WTC11 (cell line): Measurements from ENCODE around the gene TTC28. TPM values are rescaled to one million over a fixed set of nuclear protein-coding genes. Genes with fewer than 3 reads are reported as not detected.
A peak's percentile ranks its signal among the peaks of the same experiment; 100 is the strongest.

Experiments
- ATAC-seq: fragments of 200-7000 bp; cut with Tn5 transposase; 2 replicates; pipeline ENCODE4 v1.10.0; 2021; ENCODE audit warnings: mild to moderate bottlenecking, moderate library complexity
- CTCF ChIA-PET: fragments of 300-600 bp; sonication (Branson Sonifier 250); formaldehyde crosslinking; loops from one replicate; lab custom pipeline; 2021; ENCODE audit warnings: antibody characterized with exemption; lab: Charles Lee
- POLR2A ChIA-PET: fragments of 350-600 bp; sonication (Branson Sonifier 250); formaldehyde crosslinking; loops from one replicate; lab custom pipeline; 2021; ENCODE audit warnings: antibody characterized with exemption; lab: Charles Lee
- DNase-seq: peaks from one replicate; pipeline ENCODE4 v3.0.0; 2021; ENCODE audit warnings: low spot score
- H3K27ac Mint-ChIP-seq: 2 replicates; pipeline ENCODE4 v1.8.0; 2021; ENCODE audit warnings: mixed read lengths
- H3K27me3 Mint-ChIP-seq: 2 replicates; pipeline ENCODE4 v1.8.0; 2021; ENCODE audit warnings: low read depth, mild to moderate bottlenecking, moderate library complexity, mixed read lengths
- H3K36me3 Mint-ChIP-seq: 2 replicates; pipeline ENCODE4 v1.8.0; 2021; ENCODE audit warnings: mixed read lengths
- H3K4me1 Mint-ChIP-seq: 2 replicates; pipeline ENCODE4 v1.8.0; 2022; ENCODE audit warnings: mixed read lengths
- H3K4me3 Mint-ChIP-seq: 2 replicates; pipeline ENCODE4 v1.8.0; 2021; ENCODE audit warnings: mild to moderate bottlenecking, moderate library complexity, mixed read lengths
- H3K9me3 Mint-ChIP-seq: 2 replicates; pipeline ENCODE4 v1.8.0; 2021; ENCODE audit warnings: mixed read lengths
- ATF1 ChIP-seq: sonication (generic); formaldehyde crosslinking; IDR thresholded peaks from 2 replicates; pipeline ENCODE4 v1.8.1; 2023; ENCODE audit warnings: mild to moderate bottlenecking, moderate library complexity, missing genetic modification reagents
- FOXJ3 ChIP-seq: sonication (generic); formaldehyde crosslinking; IDR thresholded peaks from 2 replicates; pipeline ENCODE4 v1.9.0; 2021; ENCODE audit warnings: missing genetic modification reagents, mild to moderate bottlenecking, borderline replicate concordance
- GTF2I ChIP-seq: fragments of 250-450 bp; sonication (Bioruptor Pico); conservative IDR thresholded peaks from 2 replicates; pipeline ENCODE4 v1.4.0; 2021; ENCODE audit warnings: mild to moderate bottlenecking
- IRF2 ChIP-seq: sonication (generic); formaldehyde crosslinking; IDR thresholded peaks from 2 replicates; pipeline ENCODE4 v1.8.0; 2022; ENCODE audit warnings: low read depth, missing genetic modification reagents, borderline replicate concordance
- KAT7 ChIP-seq: sonication (generic); formaldehyde crosslinking; IDR thresholded peaks from 2 replicates; pipeline ENCODE4 v1.8.1; 2023; ENCODE audit warnings: missing genetic modification reagents, mild to moderate bottlenecking, borderline replicate concordance
- MXD4 ChIP-seq: fragments of 250-450 bp; sonication (Bioruptor Pico); IDR thresholded peaks from 2 replicates; pipeline ENCODE4 v1.8.0; 2021; ENCODE audit warnings: mild to moderate bottlenecking, moderate library complexity, borderline replicate concordance
- NR2C2 ChIP-seq: sonication (generic); formaldehyde crosslinking; IDR thresholded peaks from 2 replicates; pipeline ENCODE4 v1.8.0; 2022; ENCODE audit warnings: mild to moderate bottlenecking, missing genetic modification reagents
- OVOL2 ChIP-seq: fragments of 250-450 bp; sonication (Bioruptor Pico); IDR thresholded peaks from 2 replicates; pipeline ENCODE4 v1.9.0; 2021; ENCODE audit warnings: mild to moderate bottlenecking, borderline replicate concordance
- PRRX2 ChIP-seq: fragments of 250-450 bp; sonication (Bioruptor Pico); IDR thresholded peaks from 2 replicates; pipeline ENCODE4 v1.8.0; 2021; ENCODE audit warnings: mild to moderate bottlenecking
- SMAD3 ChIP-seq: sonication (generic); formaldehyde crosslinking; IDR thresholded peaks from 2 replicates; pipeline ENCODE4 v1.8.0; 2022; ENCODE audit warnings: missing genetic modification reagents, mild to moderate bottlenecking, borderline replicate concordance
- SMAD4 ChIP-seq: sonication (generic); formaldehyde crosslinking; IDR thresholded peaks from 2 replicates; pipeline ENCODE4 v1.8.0; 2022; ENCODE audit warnings: mild to moderate bottlenecking, missing genetic modification reagents
- SOX15 ChIP-seq: fragments of 250-450 bp; sonication (Bioruptor Pico); IDR thresholded peaks from 2 replicates; pipeline ENCODE4 v1.9.0; 2021; ENCODE audit warnings: mild to moderate bottlenecking
- TEAD1 ChIP-seq: sonication (generic); formaldehyde crosslinking; IDR thresholded peaks from 2 replicates; pipeline ENCODE4 v1.8.0; 2022; ENCODE audit warnings: mild to moderate bottlenecking, missing genetic modification reagents
- ZBTB21 ChIP-seq: sonication (generic); formaldehyde crosslinking; IDR thresholded peaks from 2 replicates; pipeline ENCODE4 v1.8.1; 2023; ENCODE audit warnings: mild to moderate bottlenecking, missing genetic modification reagents, borderline replicate concordance
- total RNA-seq: library from RNA; stranded (reverse); gene quantifications from 3 replicates; pipeline ENCODE4 v1.2.3, GENCODE V29; 2021
- TF ChIP-seq, protein P1 (sequence below): sonication (generic); formaldehyde crosslinking; IDR thresholded peaks from 2 replicates; pipeline ENCODE4 v1.8.0; 2022; ENCODE audit warnings: mild to moderate bottlenecking, missing genetic modification reagents
- TF ChIP-seq, protein P2 (sequence below): sonication (generic); formaldehyde crosslinking; IDR thresholded peaks from 2 replicates; pipeline ENCODE4 v1.8.0; 2022; ENCODE audit warnings: mild to moderate bottlenecking, missing genetic modification reagents
- TF ChIP-seq, protein P3 (sequence below): sonication (generic); formaldehyde crosslinking; IDR thresholded peaks from 2 replicates; pipeline ENCODE4 v1.8.0; 2022; ENCODE audit warnings: missing genetic modification reagents
- TF ChIP-seq, protein P4 (sequence below): fragments of 250-450 bp; sonication (Bioruptor Pico); IDR thresholded peaks from 2 replicates; pipeline ENCODE4 v1.8.0; 2021; ENCODE audit warnings: mild to moderate bottlenecking
- TF ChIP-seq, protein P5 (sequence below): sonication (generic); formaldehyde crosslinking; IDR thresholded peaks from 2 replicates; pipeline ENCODE4 v1.8.0; 2023; ENCODE audit warnings: missing genetic modification reagents
- TF ChIP-seq, protein P6 (sequence below): sonication (generic); formaldehyde crosslinking; IDR thresholded peaks from 2 replicates; pipeline ENCODE4 v1.8.0; 2023; ENCODE audit warnings: missing genetic modification reagents, mild to moderate bottlenecking, borderline replicate concordance

TTC28 gene
- total RNA-seq, 1 experiment from 2014 or later: 13.0 TPM

DNA sequence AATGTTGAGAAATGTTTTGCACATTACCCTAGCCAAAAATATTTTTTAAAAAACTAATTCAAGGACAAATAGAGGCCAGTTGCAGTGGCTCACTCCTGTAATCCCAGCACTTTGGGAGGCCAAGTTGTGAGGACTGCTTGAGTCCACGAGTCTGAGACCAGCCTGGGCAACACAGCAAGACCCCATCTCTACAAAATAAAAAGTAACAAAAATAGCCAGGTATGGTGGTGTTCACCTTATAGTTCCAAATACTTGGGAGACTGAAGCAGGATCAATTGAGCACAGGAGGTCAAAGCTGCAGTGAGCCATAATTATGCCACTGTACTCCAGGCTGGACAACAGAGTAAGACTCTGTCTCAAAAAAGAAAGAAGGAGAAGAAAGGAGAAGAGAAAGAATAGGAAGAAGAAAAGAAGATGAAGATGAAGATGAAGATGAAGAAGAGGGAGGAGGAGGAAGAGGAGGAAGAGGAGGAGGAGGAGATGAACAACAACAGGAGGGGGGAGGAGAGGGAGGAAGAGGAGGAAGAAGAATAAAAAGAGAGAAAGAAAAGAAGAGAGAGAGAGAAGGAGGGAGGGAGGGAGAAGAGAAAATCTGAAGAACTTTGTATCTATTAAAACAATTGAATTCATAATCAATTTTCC lies 136.5 kb downstream of the TTC28 start:
- Mint-ChIP-seq H3K27ac (no peak overlapping the region), H3K4me3 (no peak overlapping the region), H3K4me1 (peaks cover 14% of the 10 kb centered on the region), H3K36me3 (peaks cover 5% of the 10 kb centered on the region), H3K9me3 (peaks cover 20% of the 10 kb centered on the region), H3K27me3 (peaks cover 2% of the 10 kb centered on the region; the same call in 1 of the 2 replicates)
- POLR2A ChIA-PET: no interaction called here
- no peak for ATAC-seq
- no peak for TF ChIP-seq ZBTB21
- no peak for TF ChIP-seq SOX15 (CRISPR knock-in tag)
- no peak for TF ChIP-seq GTF2I (CRISPR knock-in tag)
- TF ChIP-seq OVOL2 (CRISPR knock-in tag): no peak
- no peak for TF ChIP-seq SMAD3 (CRISPR knock-in tag)
- TF ChIP-seq, protein P1, sequence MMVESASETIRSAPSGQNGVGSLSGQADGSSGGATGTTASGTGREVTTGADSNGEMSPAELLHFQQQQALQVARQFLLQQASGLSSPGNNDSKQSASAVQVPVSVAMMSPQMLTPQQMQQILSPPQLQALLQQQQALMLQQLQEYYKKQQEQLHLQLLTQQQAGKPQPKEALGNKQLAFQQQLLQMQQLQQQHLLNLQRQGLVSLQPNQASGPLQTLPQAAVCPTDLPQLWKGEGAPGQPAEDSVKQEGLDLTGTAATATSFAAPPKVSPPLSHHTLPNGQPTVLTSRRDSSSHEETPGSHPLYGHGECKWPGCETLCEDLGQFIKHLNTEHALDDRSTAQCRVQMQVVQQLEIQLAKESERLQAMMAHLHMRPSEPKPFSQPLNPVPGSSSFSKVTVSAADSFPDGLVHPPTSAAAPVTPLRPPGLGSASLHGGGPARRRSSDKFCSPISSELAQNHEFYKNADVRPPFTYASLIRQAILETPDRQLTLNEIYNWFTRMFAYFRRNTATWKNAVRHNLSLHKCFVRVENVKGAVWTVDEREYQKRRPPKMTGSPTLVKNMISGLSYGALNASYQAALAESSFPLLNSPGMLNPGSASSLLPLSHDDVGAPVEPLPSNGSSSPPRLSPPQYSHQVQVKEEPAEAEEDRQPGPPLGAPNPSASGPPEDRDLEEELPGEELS: no peak
- TF ChIP-seq, protein P2, sequence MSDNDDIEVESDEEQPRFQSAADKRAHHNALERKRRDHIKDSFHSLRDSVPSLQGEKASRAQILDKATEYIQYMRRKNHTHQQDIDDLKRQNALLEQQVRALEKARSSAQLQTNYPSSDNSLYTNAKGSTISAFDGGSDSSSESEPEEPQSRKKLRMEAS (CRISPR knock-in tag): no peak
- no peak for TF ChIP-seq IRF2 (CRISPR knock-in tag)
- CTCF ChIA-PET: interaction anchor here (0.6 kb wide), 1 partner anchor 390 kb away, joined by 8 read pairs; no protein-coding TSS in a partner anchor
- no peak for DNase-seq

DNA sequence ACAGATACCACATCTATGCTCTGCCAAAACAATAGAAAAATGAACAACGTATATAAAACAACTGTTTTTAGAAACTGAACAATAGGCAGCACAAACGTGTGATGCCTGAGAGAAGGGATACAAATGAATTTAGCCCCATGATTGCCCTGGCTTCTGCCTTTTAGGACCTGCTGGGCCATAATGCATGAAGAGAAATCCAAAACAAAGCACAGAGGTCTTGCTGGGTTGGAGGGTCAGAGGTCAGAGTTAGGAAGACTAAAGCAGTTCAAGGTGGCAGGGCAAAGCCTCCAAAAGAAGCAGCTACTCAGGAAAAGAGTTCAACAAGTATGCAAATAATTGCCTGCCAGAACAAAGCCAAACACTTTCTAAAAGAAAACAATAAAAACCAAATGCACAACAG lies 138.5 kb downstream of the TTC28 start:
- Mint-ChIP-seq H3K9me3 (peaks cover 23% of the 10 kb centered on the region), H3K36me3 (peaks cover 5% of the 10 kb centered on the region), H3K27me3 (peaks cover 2% of the 10 kb centered on the region; the same call in 1 of the 2 replicates), H3K4me3 (no peak overlapping the region), H3K4me1 (peaks cover 14% of the 10 kb centered on the region), H3K27ac (no peak overlapping the region)
- ChIA-PET POLR2A (no interaction called here), CTCF (no interaction called here)
- ATAC-seq: peak; percentile 90
- no peak for DNase-seq
- TF ChIP-seq, protein P1: no peak
- TF ChIP-seq MXD4 (CRISPR knock-in tag) (no peak), OVOL2 (CRISPR knock-in tag) (no peak), PRRX2 (CRISPR knock-in tag) (no peak), KAT7 (no peak), SMAD4 (CRISPR knock-in tag) (no peak), ATF1 (CRISPR knock-in tag) (no peak), TEAD1 (CRISPR knock-in tag) (no peak), FOXJ3 (CRISPR knock-in tag) (no peak), GTF2I (CRISPR knock-in tag) (no peak), NR2C2 (CRISPR knock-in tag) (no peak)
- TF ChIP-seq, protein P3, sequence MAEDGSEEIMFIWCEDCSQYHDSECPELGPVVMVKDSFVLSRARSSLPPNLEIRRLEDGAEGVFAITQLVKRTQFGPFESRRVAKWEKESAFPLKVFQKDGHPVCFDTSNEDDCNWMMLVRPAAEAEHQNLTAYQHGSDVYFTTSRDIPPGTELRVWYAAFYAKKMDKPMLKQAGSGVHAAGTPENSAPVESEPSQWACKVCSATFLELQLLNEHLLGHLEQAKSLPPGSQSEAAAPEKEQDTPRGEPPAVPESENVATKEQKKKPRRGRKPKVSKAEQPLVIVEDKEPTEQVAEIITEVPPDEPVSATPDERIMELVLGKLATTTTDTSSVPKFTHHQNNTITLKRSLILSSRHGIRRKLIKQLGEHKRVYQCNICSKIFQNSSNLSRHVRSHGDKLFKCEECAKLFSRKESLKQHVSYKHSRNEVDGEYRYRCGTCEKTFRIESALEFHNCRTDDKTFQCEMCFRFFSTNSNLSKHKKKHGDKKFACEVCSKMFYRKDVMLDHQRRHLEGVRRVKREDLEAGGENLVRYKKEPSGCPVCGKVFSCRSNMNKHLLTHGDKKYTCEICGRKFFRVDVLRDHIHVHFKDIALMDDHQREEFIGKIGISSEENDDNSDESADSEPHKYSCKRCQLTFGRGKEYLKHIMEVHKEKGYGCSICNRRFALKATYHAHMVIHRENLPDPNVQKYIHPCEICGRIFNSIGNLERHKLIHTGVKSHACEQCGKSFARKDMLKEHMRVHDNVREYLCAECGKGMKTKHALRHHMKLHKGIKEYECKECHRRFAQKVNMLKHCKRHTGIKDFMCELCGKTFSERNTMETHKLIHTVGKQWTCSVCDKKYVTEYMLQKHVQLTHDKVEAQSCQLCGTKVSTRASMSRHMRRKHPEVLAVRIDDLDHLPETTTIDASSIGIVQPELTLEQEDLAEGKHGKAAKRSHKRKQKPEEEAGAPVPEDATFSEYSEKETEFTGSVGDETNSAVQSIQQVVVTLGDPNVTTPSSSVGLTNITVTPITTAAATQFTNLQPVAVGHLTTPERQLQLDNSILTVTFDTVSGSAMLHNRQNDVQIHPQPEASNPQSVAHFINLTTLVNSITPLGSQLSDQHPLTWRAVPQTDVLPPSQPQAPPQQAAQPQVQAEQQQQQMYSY: no peak
- TF ChIP-seq, protein P4, sequence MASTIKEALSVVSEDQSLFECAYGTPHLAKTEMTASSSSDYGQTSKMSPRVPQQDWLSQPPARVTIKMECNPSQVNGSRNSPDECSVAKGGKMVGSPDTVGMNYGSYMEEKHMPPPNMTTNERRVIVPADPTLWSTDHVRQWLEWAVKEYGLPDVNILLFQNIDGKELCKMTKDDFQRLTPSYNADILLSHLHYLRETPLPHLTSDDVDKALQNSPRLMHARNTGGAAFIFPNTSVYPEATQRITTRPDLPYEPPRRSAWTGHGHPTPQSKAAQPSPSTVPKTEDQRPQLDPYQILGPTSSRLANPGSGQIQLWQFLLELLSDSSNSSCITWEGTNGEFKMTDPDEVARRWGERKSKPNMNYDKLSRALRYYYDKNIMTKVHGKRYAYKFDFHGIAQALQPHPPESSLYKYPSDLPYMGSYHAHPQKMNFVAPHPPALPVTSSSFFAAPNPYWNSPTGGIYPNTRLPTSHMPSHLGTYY: no peak
- TF ChIP-seq, protein P5, sequence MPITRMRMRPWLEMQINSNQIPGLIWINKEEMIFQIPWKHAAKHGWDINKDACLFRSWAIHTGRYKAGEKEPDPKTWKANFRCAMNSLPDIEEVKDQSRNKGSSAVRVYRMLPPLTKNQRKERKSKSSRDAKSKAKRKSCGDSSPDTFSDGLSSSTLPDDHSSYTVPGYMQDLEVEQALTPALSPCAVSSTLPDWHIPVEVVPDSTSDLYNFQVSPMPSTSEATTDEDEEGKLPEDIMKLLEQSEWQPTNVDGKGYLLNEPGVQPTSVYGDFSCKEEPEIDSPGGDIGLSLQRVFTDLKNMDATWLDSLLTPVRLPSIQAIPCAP: no peak
- TF ChIP-seq, protein P6, sequence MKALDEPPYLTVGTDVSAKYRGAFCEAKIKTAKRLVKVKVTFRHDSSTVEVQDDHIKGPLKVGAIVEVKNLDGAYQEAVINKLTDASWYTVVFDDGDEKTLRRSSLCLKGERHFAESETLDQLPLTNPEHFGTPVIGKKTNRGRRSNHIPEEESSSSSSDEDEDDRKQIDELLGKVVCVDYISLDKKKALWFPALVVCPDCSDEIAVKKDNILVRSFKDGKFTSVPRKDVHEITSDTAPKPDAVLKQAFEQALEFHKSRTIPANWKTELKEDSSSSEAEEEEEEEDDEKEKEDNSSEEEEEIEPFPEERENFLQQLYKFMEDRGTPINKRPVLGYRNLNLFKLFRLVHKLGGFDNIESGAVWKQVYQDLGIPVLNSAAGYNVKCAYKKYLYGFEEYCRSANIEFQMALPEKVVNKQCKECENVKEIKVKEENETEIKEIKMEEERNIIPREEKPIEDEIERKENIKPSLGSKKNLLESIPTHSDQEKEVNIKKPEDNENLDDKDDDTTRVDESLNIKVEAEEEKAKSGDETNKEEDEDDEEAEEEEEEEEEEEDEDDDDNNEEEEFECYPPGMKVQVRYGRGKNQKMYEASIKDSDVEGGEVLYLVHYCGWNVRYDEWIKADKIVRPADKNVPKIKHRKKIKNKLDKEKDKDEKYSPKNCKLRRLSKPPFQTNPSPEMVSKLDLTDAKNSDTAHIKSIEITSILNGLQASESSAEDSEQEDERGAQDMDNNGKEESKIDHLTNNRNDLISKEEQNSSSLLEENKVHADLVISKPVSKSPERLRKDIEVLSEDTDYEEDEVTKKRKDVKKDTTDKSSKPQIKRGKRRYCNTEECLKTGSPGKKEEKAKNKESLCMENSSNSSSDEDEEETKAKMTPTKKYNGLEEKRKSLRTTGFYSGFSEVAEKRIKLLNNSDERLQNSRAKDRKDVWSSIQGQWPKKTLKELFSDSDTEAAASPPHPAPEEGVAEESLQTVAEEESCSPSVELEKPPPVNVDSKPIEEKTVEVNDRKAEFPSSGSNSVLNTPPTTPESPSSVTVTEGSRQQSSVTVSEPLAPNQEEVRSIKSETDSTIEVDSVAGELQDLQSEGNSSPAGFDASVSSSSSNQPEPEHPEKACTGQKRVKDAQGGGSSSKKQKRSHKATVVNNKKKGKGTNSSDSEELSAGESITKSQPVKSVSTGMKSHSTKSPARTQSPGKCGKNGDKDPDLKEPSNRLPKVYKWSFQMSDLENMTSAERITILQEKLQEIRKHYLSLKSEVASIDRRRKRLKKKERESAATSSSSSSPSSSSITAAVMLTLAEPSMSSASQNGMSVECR: no peak
